A549 treated with CpdA at 1 μM for 4 hours (cell line): ENCODE measurements around the gene ATP6V0A1. TPM values are rescaled to one million over a fixed set of nuclear protein-coding genes. Genes with fewer than 3 reads are reported as not detected.

Source experiments
- total RNA-seq: library from RNA; stranded (reverse); fragments of 200-300 nt; extraction: Qiagen RNA extraction; gene quantifications from 5 replicates; pipeline ENCODE4 v1.2.3, GENCODE V29; 2022; ENCODE audit warnings: low read depth

Gene ATP6V0A1
- total RNA-seq = 38.9 to 52.3 TPM (median 50.4 TPM) in 5 replicates

DNA sequence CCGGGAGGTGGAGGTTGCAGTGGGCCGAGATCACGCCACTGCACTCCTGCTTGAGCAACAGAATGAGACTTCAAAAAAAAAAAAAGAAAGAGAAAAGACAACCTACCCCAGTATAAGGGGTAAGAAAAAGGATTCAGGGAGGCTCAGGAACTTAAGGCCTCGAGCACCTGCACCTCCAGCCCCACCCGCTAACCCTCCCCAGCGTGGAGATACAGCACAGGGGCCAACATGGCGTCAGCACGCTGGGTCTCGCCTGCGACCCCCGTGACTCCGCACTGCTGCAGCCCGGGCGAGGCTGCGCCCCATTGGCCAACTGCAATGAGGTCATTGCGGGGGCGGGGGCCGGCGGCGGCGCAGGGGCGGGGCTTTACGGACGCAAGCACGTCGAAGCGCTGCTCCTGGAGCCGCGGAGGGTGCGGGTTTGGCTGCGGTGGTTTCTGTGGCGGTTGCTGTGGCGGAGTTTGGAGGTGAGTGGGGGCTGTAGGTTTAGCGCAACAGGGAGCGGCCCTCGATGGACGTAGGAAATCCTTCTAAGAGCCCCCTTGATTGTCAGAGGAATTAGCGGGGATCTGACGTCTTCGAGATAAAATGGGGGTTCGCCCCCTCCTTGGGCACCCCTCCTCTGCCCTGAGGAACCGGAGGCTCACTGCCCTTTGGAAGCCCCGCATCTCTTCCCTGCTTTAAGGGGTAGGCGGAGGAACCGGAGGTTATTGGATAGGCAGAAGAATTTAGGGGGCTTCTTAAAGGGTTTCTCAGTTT lies at the start of gene ATP6V0A1:
TSS of gene ATP6V0A1 (plus strand) at position 382 of the 759 bp plus-strand sequence. CDS start 2,017 bp downstream, outside the sequence.

DNA sequence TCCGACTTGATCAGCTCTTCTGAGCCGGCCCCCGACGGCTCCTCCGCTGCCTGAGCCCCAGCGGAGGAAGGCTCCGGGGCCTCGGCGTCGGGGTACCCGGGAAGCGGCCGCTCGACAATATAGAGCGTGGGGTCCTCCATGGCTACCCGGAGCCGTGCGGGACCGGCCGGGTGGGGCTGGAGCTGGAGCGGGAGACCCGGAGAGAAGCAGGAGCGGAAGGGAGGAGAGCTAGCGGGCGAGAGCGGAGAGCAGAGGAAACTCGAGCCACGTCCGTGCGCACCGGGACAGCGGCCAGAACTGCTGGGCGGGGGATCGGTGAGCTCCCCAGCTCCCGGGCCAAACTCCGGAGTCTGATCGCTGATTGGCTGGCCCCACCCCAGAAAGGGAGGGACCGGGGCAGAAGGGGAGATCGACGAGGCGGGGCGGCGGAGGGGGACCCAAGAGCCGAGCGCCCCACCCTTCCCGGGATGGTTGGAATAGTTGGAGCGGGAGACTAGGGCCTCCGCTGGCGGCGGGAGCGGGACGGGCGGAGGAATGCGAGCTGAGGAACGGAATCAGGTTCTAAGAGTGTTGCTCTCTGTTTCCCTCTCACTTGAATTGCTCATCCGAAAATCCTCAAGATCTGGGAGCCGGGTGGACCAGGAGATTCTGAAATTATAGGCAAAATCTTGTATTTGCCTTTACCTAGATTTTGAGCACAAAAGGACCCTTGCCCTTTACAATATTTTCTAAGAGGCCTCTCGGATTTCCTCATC lies 35.5 kb upstream of the ATP6V0A1 start, which contains the start of gene CAVIN1:
TSS of gene CAVIN1 (minus strand) at position 299 of the 755 bp plus-strand sequence. CDS start at position 140, 159 bp downstream.

DNA sequence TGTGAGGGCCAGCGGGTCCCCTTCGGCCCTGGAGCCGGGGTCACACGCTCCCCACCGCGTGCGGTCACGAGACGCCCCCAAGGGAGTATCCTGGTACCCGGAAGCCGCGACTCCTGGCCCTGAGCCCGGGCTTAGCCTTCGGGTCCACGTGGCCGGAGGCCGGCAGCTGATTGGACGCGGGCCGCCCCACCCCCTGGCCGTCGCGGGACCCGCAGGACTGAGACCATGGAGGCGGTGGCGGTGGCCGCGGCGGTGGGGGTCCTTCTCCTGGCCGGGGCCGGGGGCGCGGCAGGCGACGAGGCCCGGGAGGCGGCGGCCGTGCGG lies 77.3 kb downstream of the ATP6V0A1 start, which contains the start of gene NAGLU:
TSS of gene NAGLU (plus strand) at position 194 of the 324 bp plus-strand sequence. CDS start at position 226, 32 bp downstream.

DNA sequence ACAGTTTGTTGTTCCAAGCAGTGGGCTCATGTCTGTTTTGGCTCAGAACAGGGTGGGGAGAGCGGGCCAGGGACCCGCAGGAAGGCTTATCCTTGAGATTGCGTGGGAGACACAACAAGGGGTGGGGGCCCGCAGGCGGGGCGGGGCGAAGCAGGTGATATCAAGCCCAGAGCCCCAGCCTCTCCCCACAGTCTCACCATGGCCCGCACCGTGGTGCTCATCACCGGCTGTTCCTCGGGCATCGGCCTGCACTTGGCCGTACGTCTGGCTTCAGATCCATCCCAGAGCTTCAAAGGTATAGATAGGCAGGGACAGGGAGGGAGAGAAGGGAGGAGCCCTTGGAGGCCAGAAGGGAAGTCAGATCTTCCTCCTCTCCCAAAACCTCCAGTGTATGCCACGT lies 94.1 kb downstream of the ATP6V0A1 start, which contains the start of gene HSD17B1:
TSS of gene HSD17B1 (plus strand) at position 188 of the 400 bp plus-strand sequence. CDS start at position 199, 11 bp downstream.

DNA sequence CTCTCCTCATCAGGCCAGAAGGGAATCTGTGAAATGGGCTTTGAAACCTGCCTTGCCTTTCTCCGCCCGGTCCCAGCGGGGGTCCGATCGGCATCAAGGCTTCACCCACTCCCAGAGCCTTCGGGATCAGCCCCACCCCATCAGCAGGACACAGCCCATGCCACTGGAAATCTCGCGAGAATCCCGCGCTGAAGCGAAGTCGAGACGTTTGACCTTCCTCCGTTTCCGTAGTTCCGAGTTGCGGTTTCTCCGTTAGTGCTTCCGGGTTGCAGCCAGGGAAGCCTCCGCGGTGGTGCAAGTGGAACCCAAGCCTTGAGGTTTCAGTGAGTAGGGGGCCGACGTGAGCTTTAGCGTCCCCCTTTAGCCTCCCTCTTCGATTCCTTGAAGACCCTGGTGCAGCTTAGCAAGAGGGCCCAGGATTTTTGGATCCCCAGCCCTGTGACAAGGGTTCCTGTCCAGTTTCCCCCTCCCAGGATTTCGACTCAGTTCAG lies 103.3 kb downstream of the ATP6V0A1 start, which contains the start of gene COASY:
TSS of gene COASY (plus strand) at position 252 of the 491 bp plus-strand sequence. CDS start 475 bp downstream, outside the sequence.

DNA sequence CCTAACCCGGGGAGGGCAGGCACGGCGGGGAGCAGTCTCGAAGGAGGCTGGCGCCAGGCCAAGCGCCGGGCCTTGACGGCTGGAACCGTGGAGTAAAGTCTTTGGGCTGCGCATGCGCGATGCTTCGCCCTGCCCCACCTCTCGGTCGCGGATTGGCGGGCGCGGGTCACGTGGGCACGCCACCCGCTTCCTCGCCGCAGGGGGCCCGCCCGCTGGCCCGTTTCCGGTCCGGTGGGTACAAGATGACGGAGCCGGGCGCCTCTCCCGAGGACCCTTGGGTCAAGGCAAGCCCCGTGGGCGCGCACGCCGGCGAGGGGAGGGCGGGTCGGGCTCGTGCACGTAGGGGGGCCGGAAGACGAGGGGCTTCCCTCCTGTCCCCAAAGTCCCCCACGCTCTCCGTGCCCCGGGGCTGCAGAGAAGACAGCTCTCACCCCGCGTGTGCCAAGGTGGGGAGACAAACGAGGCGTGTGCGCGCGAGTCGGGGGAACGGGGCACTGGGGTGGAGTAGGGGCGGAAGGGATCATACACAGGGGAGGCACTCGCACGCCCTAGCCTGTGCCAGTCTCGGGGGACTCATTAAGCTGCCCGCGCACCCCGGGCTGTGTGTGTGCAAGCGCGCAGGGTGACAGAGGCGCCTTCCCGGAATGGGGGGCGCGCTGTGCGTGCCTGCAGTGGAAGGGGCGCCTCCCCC lies 108.3 kb downstream of the ATP6V0A1 start, which contains the start of gene MLX:
TSS of gene MLX (plus strand) at position 218 of the 691 bp plus-strand sequence. CDS start at position 243, 25 bp downstream.

Other genes with a start within 250 kb of the ATP6V0A1 start
- 23.5 to 33.2 TPM (median 28.6 TPM) in 5 replicates for gene STAT5B, start 182.5 kb upstream of the ATP6V0A1 start, total RNA-seq
- gene STAT5A, start 170.4 kb upstream of the ATP6V0A1 start, total RNA-seq = 5.8 to 8.2 TPM (median 6.4 TPM) in 5 replicates
- gene STAT3, start 70.4 kb upstream of the ATP6V0A1 start, total RNA-seq = 82.9 to 90.0 TPM (median 84.6 TPM) in 5 replicates
- gene CAVIN1, start 35.6 kb upstream of the ATP6V0A1 start, total RNA-seq = 423 to 509 TPM (median 462 TPM) in 5 replicates
- gene NAGLU, start 77.4 kb downstream of the ATP6V0A1 start, total RNA-seq = 31.1 to 46.8 TPM (median 42.4 TPM) in 5 replicates
- gene HSD17B1, start 94.0 kb downstream of the ATP6V0A1 start, total RNA-seq = 1.2 to 1.9 TPM (median 1.5 TPM) in 5 replicates
- 104 to 135 TPM (median 124 TPM) in 5 replicates for gene COASY, start 103.3 kb downstream of the ATP6V0A1 start, total RNA-seq
- gene MLX, start 108.2 kb downstream of the ATP6V0A1 start, total RNA-seq = 51.8 to 60.6 TPM (median 57.2 TPM) in 5 replicates
- 35.3 to 49.1 TPM (median 36.5 TPM) in 5 replicates for gene PSMC3IP, start 118.9 kb downstream of the ATP6V0A1 start, total RNA-seq
- 27.4 to 32.7 TPM (median 29.2 TPM) in 5 replicates for gene RETREG3, start 150.5 kb downstream of the ATP6V0A1 start, total RNA-seq
- 145 to 162 TPM (median 150 TPM) in 5 replicates for gene TUBG1, start 150.8 kb downstream of the ATP6V0A1 start, total RNA-seq
- gene TUBG2, start 200.4 kb downstream of the ATP6V0A1 start, total RNA-seq = 21.3 to 26.6 TPM (median 23.8 TPM) in 5 replicates
- gene PLEKHH3, start 218.1 kb downstream of the ATP6V0A1 start, total RNA-seq = 11.4 to 20.4 TPM (median 18.3 TPM) in 5 replicates
- 0.30 to 0.63 TPM (median 0.37 TPM) in 5 replicates for gene CCR10, start 223.0 kb downstream of the ATP6V0A1 start, total RNA-seq
- 5.1 to 6.9 TPM (median 5.5 TPM) in 5 replicates for gene CNTNAP1, start 223.7 kb downstream of the ATP6V0A1 start, total RNA-seq